Retinal pigment epithelial cell (primary cell): ENCODE measurements around the gene TRPM2.

Experiments used
- DNase-seq: peaks from one replicate; pipeline ENCODE4 v3.0.0-alpha.2; 2010; ENCODE audit warnings: low read depth
- H3K4me3 ChIP-seq: 2 replicates; pipeline ENCODE4 v1.5.1; 2011; ENCODE audit warnings: mild to moderate bottlenecking, low read length, control low read depth, moderate library complexity
- TF ChIP-seq, protein P1 (sequence below): conservative IDR thresholded peaks from 2 replicates; pipeline ENCODE4 v1.5.1; 2011; ENCODE audit warnings: low read depth, low read length, control low read depth, inconsistent platforms

TRPM2 gene

DNA sequence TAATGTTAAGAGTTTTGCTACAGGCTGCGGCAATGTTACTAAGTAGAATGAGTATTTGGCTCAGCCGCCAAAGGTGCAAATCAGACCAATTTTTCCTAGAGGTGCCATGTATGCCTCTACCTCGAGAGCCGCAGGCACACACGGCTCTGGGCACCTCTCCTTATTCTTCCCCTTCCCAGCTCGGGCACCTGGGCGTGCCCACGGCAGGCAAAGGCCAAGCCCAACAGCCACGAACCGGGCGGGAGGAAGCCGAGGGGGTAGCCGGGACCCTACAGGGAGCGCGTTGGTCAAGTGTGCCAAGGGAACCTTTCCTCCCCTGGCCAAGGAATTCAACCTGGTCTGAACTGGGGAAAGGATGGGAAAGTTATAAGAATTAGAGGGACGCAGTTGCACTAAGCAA, 132.9 kb downstream of the TRPM2 start:
- no peak for DNase-seq
- no peak overlapping the region for H3K4me3 ChIP-seq
- TF ChIP-seq, protein P1, sequence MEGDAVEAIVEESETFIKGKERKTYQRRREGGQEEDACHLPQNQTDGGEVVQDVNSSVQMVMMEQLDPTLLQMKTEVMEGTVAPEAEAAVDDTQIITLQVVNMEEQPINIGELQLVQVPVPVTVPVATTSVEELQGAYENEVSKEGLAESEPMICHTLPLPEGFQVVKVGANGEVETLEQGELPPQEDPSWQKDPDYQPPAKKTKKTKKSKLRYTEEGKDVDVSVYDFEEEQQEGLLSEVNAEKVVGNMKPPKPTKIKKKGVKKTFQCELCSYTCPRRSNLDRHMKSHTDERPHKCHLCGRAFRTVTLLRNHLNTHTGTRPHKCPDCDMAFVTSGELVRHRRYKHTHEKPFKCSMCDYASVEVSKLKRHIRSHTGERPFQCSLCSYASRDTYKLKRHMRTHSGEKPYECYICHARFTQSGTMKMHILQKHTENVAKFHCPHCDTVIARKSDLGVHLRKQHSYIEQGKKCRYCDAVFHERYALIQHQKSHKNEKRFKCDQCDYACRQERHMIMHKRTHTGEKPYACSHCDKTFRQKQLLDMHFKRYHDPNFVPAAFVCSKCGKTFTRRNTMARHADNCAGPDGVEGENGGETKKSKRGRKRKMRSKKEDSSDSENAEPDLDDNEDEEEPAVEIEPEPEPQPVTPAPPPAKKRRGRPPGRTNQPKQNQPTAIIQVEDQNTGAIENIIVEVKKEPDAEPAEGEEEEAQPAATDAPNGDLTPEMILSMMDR: no peak

DNA sequence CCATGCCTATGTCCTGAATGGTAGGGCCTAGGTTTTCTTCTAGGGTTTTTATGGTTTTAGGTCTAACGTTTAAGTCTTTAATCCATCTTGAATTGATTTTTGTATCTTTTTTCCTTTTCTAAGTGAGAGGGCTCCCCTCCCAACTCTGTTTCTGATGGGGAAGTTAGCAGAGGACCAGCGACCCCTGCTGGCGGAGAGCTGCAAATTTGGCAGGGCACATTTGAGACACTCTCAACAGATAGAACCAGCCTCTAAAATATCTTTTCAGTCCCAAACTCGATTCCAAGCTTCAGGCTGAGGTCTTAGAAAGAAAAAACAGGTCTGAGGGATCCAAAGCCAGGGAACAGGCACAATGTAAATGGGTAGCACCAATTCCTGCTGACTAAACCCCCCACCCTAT, 134.4 kb downstream of the TRPM2 start:
- no peak for DNase-seq
- H3K4me3 ChIP-seq: no peak overlapping the region
- TF ChIP-seq, protein P1: peak; percentile 62

DNA sequence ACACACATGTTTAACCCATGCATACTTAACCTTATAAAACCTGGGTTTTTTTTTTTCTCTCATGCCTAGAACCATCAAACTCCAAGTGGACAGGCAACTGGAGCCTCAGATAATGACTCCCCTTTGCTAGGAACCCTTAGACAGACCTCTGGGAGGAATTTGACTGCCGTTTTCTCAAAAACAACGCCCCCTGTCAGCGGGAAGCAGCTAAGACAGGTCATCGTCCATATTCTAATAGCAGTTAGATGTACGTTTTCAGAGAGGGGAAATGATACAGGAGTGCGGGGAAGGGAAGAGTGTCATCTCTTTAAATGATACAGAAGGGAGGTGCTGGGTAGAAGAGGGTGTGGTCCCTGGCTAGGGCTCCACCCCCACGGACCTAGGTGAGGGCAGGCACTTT, 136.5 kb downstream of the TRPM2 start:
- no peak for DNase-seq
- TF ChIP-seq, protein P1: peak; percentile 33
- no peak overlapping the region for H3K4me3 ChIP-seq

DNA sequence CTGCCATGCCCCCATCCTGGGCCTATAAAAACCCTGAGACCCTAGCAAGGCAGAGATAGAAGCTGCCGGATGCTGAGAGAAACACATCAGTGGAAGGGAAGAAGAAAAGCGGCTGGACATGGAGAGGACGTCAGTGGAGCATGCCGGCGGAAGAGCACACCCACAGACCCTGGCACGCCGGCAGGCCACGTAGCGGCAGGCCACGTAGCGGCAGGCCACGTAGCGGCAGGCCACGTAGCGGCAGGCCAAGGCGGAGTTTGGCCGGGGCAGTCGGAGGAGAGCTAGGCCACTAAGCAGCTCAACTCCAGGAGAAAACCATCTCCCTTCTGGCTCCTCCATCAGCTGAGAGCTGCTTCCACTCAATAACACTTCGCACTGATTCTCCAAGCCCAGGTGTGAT, 137.0 kb downstream of the TRPM2 start:
- TF ChIP-seq, protein P1: no peak
- no peak for DNase-seq
- no peak overlapping the region for H3K4me3 ChIP-seq

DNA sequence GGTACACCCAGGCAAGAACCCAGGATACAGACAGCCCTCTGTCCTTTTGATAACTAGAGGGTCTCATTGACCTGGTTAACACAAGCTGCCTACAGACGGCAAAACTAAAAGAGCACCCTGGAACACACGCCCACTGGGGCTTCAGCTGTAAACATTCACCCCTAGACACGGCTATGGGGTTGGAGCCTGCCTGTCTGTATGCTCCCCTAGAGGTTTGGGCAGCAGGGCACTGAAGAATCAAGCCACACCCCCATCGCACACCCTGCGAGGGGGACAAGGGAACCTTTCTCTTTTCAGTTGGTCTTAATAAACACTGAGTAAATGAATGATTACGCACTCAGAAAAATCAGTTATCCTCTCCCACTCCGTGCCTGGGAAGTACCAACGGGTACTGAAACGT, 137.4 kb downstream of the TRPM2 start:
- TF ChIP-seq, protein P1: no peak
- H3K4me3 ChIP-seq: no peak overlapping the region
- no peak for DNase-seq
